Activated effector memory CD4-positive, alpha-beta T cell treated with anti-CD3 and anti-CD28 coated beads, Interleukin-2, amount 50 U/mL, for 16 hours (primary cell): Measurements from ENCODE around the gene WIPF2.

ENCODE experiments used
- DNase-seq: peaks from one replicate; pipeline ENCODE4 v3.0.0-alpha.2; 2020

Gene WIPF2

GRCh38 chr17:40329839-40330794, 111.0 kb downstream of the WIPF2 start:
- DNase-seq = peak; percentile 66

GRCh38 chr17:40330850-40331470, 111.9 kb downstream of the WIPF2 start:
- DNase-seq = no peak

- DNase-seq = no peak
These were observed 112.9 kb downstream of the WIPF2 start for GRCh38 chr17:40331743-40332641.
